MV-4-11 (cell line): ENCODE measurements around the gene KCNC1.

Experiments
- DNase-seq: peaks from one replicate; lab custom pipeline; 2025; lab: John Stamatoyannopoulos, UW

The KCNC1 gene

GRCh38 chr11:17827006-17827405, 92.4 kb downstream of the KCNC1 start:
- DNase-seq = no peak

GRCh38 chr11:17828311-17828751, 93.8 kb downstream of the KCNC1 start:
- no peak for DNase-seq

DNA sequence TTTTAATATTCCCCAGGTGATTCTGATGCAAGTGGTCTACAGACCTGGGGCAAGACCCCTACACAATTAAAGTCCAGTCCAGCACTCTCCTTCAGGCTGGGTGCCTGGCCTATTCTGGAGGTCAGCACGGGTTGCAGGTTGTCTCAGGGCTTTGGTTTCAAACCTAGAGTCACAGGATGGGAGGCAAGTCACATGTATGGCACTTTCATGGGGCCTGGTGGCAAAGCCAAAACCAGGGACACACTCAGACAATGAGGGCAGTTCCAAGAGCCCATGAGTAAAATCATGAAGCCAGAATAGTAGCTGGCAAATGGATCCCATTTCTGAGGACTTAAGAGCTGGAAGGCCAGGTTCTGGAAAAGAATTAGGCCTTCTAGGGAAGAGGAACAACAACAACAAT, 96.6 kb downstream of the KCNC1 start:
- DNase-seq = no peak

GRCh38 chr11:17831883-17832282, 97.3 kb downstream of the KCNC1 start:
- DNase-seq = peak; percentile 22
